ENCODE results near the gene SIK3. TPM values are rescaled to one million over a fixed set of nuclear protein-coding genes. Genes with fewer than 3 reads are reported as not detected.

Gene SIK3
- total RNA-seq, 1 donor from 2014 or later: 24.4 TPM

DNA sequence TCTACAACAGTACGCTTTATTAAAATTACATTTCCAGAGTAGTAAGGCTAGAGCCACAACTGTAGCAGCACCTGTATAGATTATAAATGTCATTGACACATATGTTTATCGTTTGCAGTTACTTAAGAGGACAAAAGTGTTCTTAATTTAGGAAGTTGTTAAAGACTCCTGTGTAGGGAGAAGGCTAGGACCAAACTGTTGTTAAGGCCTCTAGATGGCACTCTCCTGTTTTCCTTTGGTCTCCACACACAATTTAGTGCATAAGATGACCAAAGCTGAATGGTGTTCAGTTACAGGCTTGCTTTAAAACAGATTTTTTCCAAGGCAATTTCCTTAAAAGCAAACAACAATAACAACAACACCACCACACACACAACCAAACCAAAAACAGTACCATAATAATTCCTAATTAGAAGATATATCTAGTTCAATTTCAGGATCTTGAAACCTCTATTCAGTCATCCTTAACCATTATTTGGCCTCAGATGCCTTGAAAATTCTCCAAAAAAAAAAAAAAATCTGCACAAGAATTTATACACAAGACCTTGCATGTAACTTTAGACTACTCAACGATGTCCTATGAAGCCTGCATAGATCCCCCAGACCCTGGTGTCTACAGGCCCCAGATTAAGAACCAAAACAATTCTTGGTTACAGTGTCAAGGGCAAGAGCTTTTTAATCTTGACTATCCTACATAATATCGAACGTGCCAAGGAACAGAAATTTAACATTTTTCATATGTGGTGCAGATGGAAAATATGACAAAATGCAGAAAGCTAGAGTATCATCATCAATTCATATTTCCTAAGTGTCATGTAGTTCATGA lies 218.2 kb downstream of the SIK3 start:
- H3K27ac ChIP-seq: no peak overlapping the region

GRCh38 chr11:116876656-116877055 lies 221.6 kb downstream of the SIK3 start:
- no peak overlapping the region for H3K4me3 Mint-ChIP-seq
- TF ChIP-seq EZH2 (IDR thresholded peaks at IDR 0.05): no peak
- TF ChIP-seq EZH2phosphoT487 (IDR thresholded peaks at IDR 0.05): no peak
- no peaks in the 10 kb centered on the region for H3K36me3 ChIP-seq
- H3K79me2 ChIP-seq (ENCODE audit: low read depth): no peaks in the 10 kb centered on the region
- no peak overlapping the region for H3K27ac ChIP-seq
- no peak overlapping the region for H2AFZ ChIP-seq (replicated peaks)
- peaks cover 5% of the 10 kb centered on the region for H4K20me1 ChIP-seq (ENCODE audit: low read depth)
- no peak overlapping the region for H3K9ac ChIP-seq
- DNase-seq (ENCODE audit: low spot score): no peak
- H3K27me3 ChIP-seq: no peaks in the 10 kb centered on the region
- H3K36me3 Mint-ChIP-seq: peaks cover 17% of the 10 kb centered on the region
- peaks cover 5% of the 10 kb centered on the region for H3K4me1 Mint-ChIP-seq
- no peak overlapping the region for H3K4me3 ChIP-seq
- no peaks in the 10 kb centered on the region for H3K4me1 ChIP-seq
- H3K4me2 ChIP-seq: no peak overlapping the region
- H3K9me3 ChIP-seq (ENCODE audit: low read depth): no peaks in the 10 kb centered on the region
- H3F3A ChIP-seq (ENCODE audit: low read depth): peaks cover 8% of the 10 kb centered on the region
- no peaks in the 10 kb centered on the region for H3K9me3 Mint-ChIP-seq
- H3K27ac Mint-ChIP-seq: no peak overlapping the region
- peaks cover 2% of the 10 kb centered on the region for H3K27me3 Mint-ChIP-seq (ENCODE audit: insufficient read depth, low read depth)

More for the DNA sequence above, 218.2 kb downstream of the SIK3 start:
- Mint-ChIP-seq H3K36me3 (peaks cover 6% of the 10 kb centered on the region), H3K27ac (no peak overlapping the region), H3K9me3 (no peaks in the 10 kb centered on the region), H3K4me1 (peaks cover 5% of the 10 kb centered on the region), H3K4me3 (no peak overlapping the region), H3K27me3 (ENCODE audit: insufficient read depth, low read depth) (no peaks in the 10 kb centered on the region)
- no peak for TF ChIP-seq EZH2 (IDR thresholded peaks at IDR 0.05)
- TF ChIP-seq, protein P1, sequence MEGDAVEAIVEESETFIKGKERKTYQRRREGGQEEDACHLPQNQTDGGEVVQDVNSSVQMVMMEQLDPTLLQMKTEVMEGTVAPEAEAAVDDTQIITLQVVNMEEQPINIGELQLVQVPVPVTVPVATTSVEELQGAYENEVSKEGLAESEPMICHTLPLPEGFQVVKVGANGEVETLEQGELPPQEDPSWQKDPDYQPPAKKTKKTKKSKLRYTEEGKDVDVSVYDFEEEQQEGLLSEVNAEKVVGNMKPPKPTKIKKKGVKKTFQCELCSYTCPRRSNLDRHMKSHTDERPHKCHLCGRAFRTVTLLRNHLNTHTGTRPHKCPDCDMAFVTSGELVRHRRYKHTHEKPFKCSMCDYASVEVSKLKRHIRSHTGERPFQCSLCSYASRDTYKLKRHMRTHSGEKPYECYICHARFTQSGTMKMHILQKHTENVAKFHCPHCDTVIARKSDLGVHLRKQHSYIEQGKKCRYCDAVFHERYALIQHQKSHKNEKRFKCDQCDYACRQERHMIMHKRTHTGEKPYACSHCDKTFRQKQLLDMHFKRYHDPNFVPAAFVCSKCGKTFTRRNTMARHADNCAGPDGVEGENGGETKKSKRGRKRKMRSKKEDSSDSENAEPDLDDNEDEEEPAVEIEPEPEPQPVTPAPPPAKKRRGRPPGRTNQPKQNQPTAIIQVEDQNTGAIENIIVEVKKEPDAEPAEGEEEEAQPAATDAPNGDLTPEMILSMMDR (IDR thresholded peaks at IDR 0.05): peak; percentile 78
- no peak for TF ChIP-seq EZH2phosphoT487 (IDR thresholded peaks at IDR 0.05)
- H3K4me3 ChIP-seq: no peak overlapping the region
- peak; percentile 73 for DNase-seq (ENCODE audit: low spot score)
- no peak overlapping the region for H2AFZ ChIP-seq (replicated peaks)
- no peaks in the 10 kb centered on the region for H3K4me1 ChIP-seq
- no peak overlapping the region for H3K4me2 ChIP-seq
- no peaks in the 10 kb centered on the region for H3K36me3 ChIP-seq
- H3K9me3 ChIP-seq (ENCODE audit: low read depth): no peaks in the 10 kb centered on the region
- peaks cover 8% of the 10 kb centered on the region for H3F3A ChIP-seq (ENCODE audit: low read depth)
- no peaks in the 10 kb centered on the region for H3K27me3 ChIP-seq
- peaks cover 5% of the 10 kb centered on the region for H4K20me1 ChIP-seq (ENCODE audit: low read depth)
- H3K79me2 ChIP-seq (ENCODE audit: low read depth): no peaks in the 10 kb centered on the region
- no peak overlapping the region for H3K9ac ChIP-seq

- no peaks in the 10 kb centered on the region for H3K36me3 ChIP-seq
- no peaks in the 10 kb centered on the region for H3K79me2 ChIP-seq (ENCODE audit: low read depth)
- peaks cover 16% of the 10 kb centered on the region for H3K36me3 Mint-ChIP-seq
- H3K9ac ChIP-seq: no peak overlapping the region
- H3K9me3 ChIP-seq (ENCODE audit: low read depth): no peaks in the 10 kb centered on the region
- peaks cover 2% of the 10 kb centered on the region for H4K20me1 ChIP-seq (ENCODE audit: low read depth)
- no peak overlapping the region for H3K4me3 ChIP-seq
- no peaks in the 10 kb centered on the region for H3K27me3 ChIP-seq
- H3K27ac Mint-ChIP-seq: no peak overlapping the region
- no peak overlapping the region for H2AFZ ChIP-seq (replicated peaks)
- H3K4me1 ChIP-seq: no peaks in the 10 kb centered on the region
- H3K4me1 Mint-ChIP-seq: peaks cover 5% of the 10 kb centered on the region
- H3K27me3 Mint-ChIP-seq (ENCODE audit: insufficient read depth, low read depth): peaks cover 2% of the 10 kb centered on the region
- no peak for TF ChIP-seq EZH2 (IDR thresholded peaks at IDR 0.05)
- no peak for DNase-seq (ENCODE audit: low spot score)
- no peaks in the 10 kb centered on the region for H3K9me3 Mint-ChIP-seq
- H3K4me3 Mint-ChIP-seq: no peak overlapping the region
- no peak overlapping the region for H3K27ac ChIP-seq
- H3F3A ChIP-seq (ENCODE audit: low read depth): peaks cover 2% of the 10 kb centered on the region
- no peak overlapping the region for H3K4me2 ChIP-seq
These were observed 223.0 kb downstream of the SIK3 start for GRCh38 chr11:116875194-116875593.

DNA sequence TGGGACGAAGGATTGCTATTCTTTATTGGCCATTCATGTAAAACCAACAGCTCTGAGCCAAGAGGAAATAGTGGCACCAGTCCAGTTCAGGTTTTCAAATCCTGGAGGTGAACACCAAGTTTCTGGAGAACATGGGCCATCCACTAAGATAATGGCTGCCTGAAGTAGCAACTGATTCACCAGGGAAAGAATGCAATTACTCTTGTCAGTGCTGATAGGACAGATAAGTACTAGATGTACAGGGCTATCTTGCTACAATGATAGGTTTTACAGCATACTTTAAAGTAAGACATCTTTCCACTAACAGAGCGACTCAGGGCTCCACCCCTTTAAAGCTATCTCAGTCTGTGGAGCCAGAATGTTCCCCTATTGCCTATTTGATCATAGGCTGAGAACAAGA lies 224.0 kb downstream of the SIK3 start:
- peaks cover 2% of the 10 kb centered on the region for H3K27me3 Mint-ChIP-seq (ENCODE audit: insufficient read depth, low read depth)
- Histone ChIP-seq H3K4me1 (no peaks in the 10 kb centered on the region), H3K36me3 (no peaks in the 10 kb centered on the region), H3K27me3 (no peaks in the 10 kb centered on the region), H3K9ac (no peak overlapping the region), H3K4me2 (no peak overlapping the region), H3K79me2 (ENCODE audit: low read depth) (no peaks in the 10 kb centered on the region), H4K20me1 (ENCODE audit: low read depth) (no peaks in the 10 kb centered on the region), H2AFZ (replicated peaks) (no peak overlapping the region), H3K4me3 (no peak overlapping the region), H3F3A (ENCODE audit: low read depth) (no peaks in the 10 kb centered on the region), H3K27ac (no peak overlapping the region), H3K9me3 (ENCODE audit: low read depth) (no peaks in the 10 kb centered on the region)
- H3K27ac Mint-ChIP-seq: no peak overlapping the region
- no peak overlapping the region for H3K4me3 Mint-ChIP-seq
- no peaks in the 10 kb centered on the region for H3K4me1 Mint-ChIP-seq
- H3K9me3 Mint-ChIP-seq: no peaks in the 10 kb centered on the region
- peaks cover 22% of the 10 kb centered on the region for H3K36me3 Mint-ChIP-seq
- no peak for DNase-seq (ENCODE audit: low spot score)
- TF ChIP-seq, protein P1 (IDR thresholded peaks at IDR 0.05): no peak
- TF ChIP-seq EZH2phosphoT487 (IDR thresholded peaks at IDR 0.05) (no peak), EZH2 (IDR thresholded peaks at IDR 0.05) (no peak)

All from neural progenitor cell (in vitro differentiated cells).